ENCODE results near the gene CABLES1. TPM values are rescaled to one million over a fixed set of nuclear protein-coding genes. Genes with fewer than 3 reads are reported as not detected.

The CABLES1 gene
- total RNA-seq (2022; extraction: Qiagen RNA extraction; ENCODE audit: low read depth) = 13.1 to 15.8 TPM (median 14.9 TPM) in 5 replicates

DNA sequence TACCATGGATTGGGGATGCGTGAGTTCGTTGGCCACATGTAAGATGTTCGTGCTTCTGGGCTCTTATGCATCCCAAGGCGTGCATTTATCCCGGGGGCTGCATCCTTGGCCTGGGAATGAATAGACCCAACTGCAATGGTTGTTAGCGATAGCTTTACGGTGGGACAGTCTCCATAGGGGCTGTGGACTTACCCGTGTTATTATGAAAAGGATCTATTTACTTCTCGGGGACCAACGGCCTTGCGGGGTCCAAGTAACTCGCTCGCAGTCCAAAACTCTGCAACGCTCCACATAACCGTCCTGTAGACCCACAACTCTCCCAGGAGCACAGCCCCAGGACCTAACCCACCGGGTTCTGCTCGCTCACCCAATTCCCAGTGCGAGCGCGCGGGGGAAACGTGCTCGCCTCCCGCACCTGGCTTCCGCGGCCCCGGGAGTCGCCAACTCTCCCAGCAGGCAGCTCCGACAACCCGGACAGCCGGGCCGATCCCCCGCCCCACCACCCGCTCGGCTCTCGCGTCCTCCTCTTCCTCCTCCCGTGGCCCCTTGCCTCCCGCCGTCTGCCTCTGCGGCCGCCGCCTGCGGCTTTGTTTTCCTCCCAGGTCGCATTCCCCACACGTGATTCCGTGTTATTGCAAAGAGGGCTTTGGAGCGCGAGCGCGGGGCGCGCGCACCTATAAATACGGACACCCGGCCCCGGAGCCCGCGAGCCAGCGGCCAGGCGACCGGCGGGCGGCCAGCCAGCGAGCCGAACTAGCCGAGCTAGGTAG is at the start of gene CABLES1:
Gene CABLES1, plus strand, starts transcription at position 706 of the 770 bp plus-strand sequence. CDS start 278 bp downstream, outside the sequence.

Other genes starting within 250 kb of the CABLES1 start
- 21.4 to 38.1 TPM (median 24.4 TPM) in 5 replicates for gene RBBP8, start 202.2 kb upstream of the CABLES1 start, total RNA-seq (2022; extraction: Qiagen RNA extraction; ENCODE audit: low read depth)